ENCODE measurements around the gene RAB3C.

DNA sequence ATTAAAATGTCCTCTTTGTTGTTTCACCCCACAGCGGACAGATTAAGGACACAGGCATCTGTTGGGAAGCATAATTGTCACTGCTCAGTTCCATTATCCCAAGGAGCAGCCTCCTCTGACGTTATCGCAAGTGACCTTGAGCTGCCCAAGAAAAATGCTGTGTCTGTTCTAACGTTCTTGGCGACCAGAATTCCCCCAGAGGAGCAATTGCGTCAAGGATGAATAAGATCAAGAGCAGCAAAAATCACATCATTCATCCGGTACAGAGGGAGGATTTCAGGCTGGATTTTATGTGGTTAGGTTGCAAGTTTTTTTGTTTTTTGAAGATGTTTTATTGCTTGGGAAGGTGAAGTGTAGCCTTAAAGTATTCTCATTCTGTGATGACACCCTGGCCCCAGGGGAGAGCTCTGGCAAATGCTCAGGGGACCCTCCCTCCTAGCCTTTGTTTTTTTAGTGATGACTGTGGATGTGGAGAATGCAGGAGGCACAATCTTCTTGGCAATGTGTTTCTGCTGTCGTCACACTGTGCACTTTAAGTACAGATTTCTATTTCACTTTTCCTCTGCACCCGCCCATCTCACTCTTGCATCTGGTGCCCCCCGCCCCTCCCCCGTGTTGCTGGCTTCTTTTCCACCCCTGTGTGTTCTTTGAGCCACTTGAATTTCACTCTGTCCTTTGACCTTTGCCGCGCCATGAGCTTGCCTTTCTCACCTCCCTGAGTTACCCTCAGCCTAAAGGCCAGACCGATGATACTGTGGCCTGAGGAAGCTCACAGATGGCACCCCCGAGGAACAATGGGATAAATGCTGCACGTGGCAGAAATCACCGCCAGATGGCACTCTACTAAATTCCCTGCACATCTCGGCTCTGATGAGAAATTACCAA is 308.5 kb downstream of the RAB3C start:
- TF ChIP-seq ESRRG (CRISPR knock-in tag; IDR thresholded peaks at IDR 0.05) (no peak), TCF4 (CRISPR knock-in tag; IDR thresholded peaks at IDR 0.05; ENCODE audit: borderline replicate concordance) (no peak)

Measured in SK-N-SH treated with all-trans-retinoic acid at 6 μM for 48 hours (cell line).